ENCODE measurements around the gene DDAH1. TPM values are rescaled to one million over a fixed set of nuclear protein-coding genes. Genes with fewer than 3 reads are reported as not detected.

DDAH1 gene
- total RNA-seq, 1 donor from 2014 or later = 50.9 TPM

- DNase-seq (ENCODE audit: low read depth) = no peak
- H3K4me3 ChIP-seq (ENCODE audit: low read depth, low read length) = no peak overlapping the region
- TF ChIP-seq CTCF (conservative IDR thresholded peaks at IDR 0.05; ENCODE audit: low read depth, low read length) = peak; percentile 44
These were observed 182.5 kb downstream of the DDAH1 start for GRCh38 chr1:85282424-85282823.

- no peak for TF ChIP-seq CTCF (conservative IDR thresholded peaks at IDR 0.05; ENCODE audit: low read depth, low read length)
- H3K4me3 ChIP-seq (ENCODE audit: low read depth, low read length) = no peak overlapping the region
- no peak for DNase-seq (ENCODE audit: low read depth)
These were observed 184.3 kb downstream of the DDAH1 start for GRCh38 chr1:85280636-85281035.

- peak overlapping the region; percentile 39 for H3K4me3 ChIP-seq (ENCODE audit: low read depth, low read length)
- TF ChIP-seq CTCF (conservative IDR thresholded peaks at IDR 0.05; ENCODE audit: low read depth, low read length) = no peak
- DNase-seq (ENCODE audit: low read depth) = no peak
These were observed 185.4 kb downstream of the DDAH1 start for GRCh38 chr1:85279458-85280080.

- H3K4me3 ChIP-seq (ENCODE audit: low read depth, low read length) = peak overlapping the region; percentile 39
These were observed 186.1 kb downstream of the DDAH1 start for GRCh38 chr1:85278853-85279314.

GRCh38 chr1:85277802-85278201, 187.2 kb downstream of the DDAH1 start:
- no peak for DNase-seq (ENCODE audit: low read depth)
- TF ChIP-seq CTCF (conservative IDR thresholded peaks at IDR 0.05; ENCODE audit: low read depth, low read length) = no peak
- H3K4me3 ChIP-seq (ENCODE audit: low read depth, low read length) = no peak overlapping the region

More at GRCh38 chr1:85278853-85279314, 186.1 kb downstream of the DDAH1 start:
- peak; percentile 80 for DNase-seq (ENCODE audit: low read depth)
- no peak for TF ChIP-seq CTCF (conservative IDR thresholded peaks at IDR 0.05; ENCODE audit: low read depth, low read length)

- H3K4me3 ChIP-seq (ENCODE audit: low read depth, low read length) = peak overlapping the region; percentile 85
- no peak for TF ChIP-seq CTCF (conservative IDR thresholded peaks at IDR 0.05; ENCODE audit: low read depth, low read length)
- DNase-seq (ENCODE audit: low read depth) = no peak
These were observed 187.8 kb downstream of the DDAH1 start for GRCh38 chr1:85276978-85277639.
